HG02642 (cell line): ENCODE results near the gene ALDH6A1.

Experiments used
- ATAC-seq: cut with Tn5 transposase; IDR thresholded peaks from one replicate; pipeline ENCODE4 v1.9.1; 2021; ENCODE audit warnings: mild to moderate bottlenecking; ENCODE audit not compliant: unreplicated experiment, poor library complexity

Gene ALDH6A1

DNA sequence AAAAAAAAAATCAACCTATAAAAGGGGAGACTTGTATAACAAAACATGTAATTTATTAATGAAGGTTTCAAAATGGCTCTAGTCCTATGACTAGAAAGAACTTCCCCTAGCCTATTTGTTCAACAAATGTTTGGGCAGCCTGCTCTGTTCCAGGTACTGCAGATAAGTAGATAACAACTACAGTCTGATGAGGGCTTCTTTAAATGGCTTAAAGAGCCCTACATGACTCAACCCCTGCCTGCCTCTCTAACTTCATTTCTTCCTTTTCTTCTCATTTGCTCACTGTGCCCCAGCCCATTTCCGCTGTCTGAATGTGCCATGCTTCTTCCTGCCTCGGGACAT is 21.5 kb downstream of the ALDH6A1 start:
- ATAC-seq = no peak

DNA sequence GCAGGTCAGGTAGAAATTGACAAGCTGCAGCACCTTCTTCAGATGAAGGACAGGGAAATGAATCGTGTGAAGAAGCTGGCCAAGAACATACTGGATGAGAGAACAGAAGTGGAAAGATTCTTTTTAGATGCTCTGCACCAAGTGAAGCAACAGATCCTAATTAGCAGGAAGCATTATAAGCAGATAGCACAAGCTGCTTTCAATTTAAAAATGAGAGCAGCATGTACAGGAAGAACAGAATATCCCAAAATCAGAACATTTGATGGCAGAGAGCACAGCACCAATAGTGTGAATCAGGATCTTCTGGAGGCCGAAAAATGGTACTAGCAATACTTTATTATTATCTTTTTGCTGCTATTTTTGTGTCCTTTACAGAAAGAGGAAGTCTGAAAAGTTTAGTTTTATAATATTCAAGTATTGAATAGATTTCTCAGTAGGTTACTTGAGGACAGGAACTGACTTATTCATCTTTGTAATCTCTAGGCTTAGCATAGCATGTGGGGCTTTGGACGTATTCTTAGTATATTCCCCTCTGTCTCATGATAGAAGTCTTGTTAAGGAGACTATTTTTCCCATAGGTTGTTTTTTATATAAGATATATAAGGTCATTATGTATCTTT is 34.3 kb downstream of the ALDH6A1 start:
- ATAC-seq = no peak

DNA sequence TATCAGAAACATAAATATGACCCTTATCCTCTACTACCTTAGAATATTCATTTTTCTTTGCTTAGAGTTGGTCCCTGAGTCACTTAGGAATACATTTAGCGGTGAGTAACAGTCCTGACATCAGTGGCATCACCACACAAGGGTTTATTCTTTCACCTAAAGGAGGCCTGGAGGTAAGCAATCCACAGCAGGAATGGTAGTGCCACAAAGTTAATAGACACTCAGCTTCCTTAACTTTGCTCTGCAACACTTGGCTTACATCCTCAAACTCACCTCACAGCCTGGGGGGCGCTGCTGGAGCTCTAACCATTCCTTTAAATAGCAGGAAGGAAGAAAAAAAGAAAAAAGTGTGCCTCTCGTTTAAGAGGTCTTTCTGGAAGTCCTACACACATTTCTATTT is 36.0 kb downstream of the ALDH6A1 start:
- no peak for ATAC-seq

DNA sequence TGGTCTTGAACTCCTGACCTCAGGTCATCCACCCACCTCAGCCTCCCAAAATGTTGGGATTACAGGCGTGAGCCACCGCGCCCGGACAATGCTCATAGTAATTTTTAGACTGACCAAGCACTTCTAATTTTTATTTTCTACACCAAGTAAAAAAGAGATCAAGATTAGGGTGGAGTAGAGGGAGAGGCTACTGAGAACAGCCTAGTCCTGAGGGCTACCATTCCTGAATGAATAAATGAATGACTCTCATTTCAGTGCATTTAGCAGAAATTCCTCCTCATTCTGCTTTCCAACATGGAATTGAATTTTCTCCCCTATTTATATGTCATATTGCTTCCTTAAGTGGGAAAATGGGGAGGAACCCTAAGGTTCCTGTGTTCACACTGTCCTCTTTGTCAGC is 38.7 kb downstream of the ALDH6A1 start:
- no peak for ATAC-seq

DNA sequence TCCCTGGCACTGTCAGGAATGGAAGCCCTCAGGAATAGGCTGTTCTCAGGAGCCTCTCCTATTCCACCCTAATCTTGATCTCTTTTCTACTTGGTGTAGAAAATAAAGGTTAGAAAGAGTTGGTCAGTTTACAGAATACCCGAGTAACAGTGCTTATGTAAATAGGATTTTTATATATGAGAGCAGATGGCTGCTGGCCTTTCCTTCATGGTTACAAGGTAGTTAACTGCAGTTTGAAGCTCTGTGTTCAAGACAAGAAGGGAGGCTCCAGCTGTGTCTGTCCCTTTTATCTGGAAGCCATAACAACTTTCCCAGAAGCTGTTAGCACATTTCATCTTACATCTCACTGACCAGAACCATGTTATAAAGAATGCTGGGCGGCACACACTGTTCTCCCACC is 42.0 kb downstream of the ALDH6A1 start:
- ATAC-seq = no peak

DNA sequence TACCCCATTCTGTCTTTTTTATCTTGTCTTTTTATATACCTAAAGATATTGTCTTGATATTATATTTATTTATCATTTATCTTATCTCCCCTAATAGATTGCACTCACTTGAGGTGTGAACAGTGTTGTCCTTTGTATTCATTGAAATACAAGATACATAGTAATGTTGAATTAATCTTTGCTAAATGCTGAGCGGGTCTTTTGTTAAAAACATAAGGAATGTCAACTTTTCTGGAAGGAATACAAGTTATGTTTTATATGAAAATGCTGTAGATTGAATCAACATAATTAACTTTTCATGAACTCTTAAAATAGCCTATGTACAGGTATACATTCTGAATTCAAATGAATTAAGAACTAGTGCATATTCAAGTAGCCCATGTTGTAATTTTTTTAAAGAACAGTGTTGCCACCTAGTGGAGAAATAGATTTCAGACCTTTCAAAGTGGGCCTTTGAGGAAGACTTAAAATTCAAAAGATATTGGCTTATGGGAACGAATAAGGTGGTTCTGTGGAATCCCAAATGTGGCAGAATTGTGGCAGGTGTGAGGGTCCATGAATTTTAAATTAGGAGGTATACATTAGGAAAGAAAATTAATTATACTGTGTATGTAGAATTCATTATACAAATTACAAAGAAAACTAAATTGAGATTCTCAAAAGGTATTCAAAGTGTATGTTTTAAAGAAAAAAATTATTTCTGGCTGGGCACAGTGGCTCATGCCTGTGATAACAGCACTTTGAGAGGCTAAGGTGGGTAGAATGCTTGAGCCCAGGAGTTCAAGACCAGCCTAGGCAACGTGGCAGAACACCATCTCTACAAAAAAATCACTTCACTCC is 46.0 kb downstream of the ALDH6A1 start:
- no peak for ATAC-seq

DNA sequence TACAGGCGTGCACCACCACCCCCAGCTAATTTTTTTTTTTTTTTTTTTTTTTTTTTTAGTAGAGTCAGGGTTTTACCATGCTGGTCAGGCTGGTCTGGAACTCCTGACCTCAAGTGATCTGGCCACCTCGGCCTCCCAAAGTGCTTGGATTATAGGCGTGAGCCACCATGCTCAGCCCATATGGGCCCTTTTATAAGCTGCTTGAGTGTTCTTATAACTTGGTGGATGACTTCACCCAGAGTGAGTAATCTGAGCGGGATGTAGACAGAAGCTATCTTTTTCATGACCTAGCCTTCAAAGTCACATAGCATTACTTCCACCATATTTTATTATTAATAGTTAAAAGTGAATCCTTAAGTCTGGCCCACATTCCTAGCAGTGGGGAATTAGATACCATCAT is 48.7 kb downstream of the ALDH6A1 start:
- no peak for ATAC-seq

DNA sequence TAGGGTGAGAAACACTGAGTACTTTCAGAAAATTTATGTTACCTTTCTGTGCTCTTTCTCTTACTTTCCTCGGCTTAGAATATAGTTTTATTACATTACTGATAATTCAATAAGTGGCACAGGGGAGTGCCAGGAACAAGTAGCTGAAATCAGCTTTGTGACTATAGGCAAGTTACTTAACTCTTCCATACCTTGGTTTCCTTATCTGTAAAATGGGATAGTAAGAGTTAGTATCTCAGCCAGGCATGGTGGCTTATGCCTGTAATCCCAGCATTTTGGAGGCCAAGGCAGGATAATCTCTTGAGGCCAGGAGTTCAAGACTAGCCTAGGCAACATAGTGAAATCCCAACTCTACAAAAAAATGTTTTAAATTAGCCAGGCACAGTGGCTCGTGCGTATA is 49.7 kb downstream of the ALDH6A1 start:
- no peak for ATAC-seq

DNA sequence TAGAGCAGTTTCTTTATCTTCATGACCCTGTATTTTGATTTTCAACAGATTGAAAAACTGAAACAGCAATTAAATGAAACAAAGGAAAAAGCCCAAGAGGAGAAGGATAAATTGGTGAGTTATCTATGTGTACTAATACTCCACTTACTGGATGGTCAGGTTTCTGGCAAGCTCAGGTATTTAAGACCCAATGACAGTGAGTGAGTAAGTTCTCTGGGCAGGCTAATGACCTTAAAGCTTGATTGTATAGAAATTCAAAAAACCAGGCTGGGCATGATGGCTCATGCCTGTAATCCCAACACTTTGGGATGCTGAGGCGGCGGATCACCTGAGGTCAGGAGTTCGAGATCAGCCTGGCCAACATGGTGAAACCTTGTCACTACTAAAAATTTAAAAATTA is 55.1 kb downstream of the ALDH6A1 start:
- ATAC-seq = no peak

DNA sequence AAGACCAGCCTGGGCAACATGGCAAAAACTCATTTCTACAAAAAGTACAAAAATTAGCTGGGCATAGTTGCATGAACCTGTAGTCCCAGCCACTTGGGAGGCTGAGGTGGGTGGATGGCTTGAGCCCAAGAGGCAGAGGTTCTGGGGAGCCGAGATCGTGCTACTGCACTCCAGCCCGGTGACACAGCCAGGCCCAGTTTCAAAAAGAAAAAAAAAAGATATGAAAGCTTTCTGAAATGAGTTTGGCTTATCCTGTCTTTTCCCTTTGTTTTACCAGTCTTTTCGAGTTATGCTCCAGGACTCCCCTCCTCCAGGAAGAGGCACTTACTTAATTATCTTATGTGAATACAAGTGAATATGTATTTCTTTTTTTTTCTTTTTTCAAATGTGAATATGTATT is 61.9 kb downstream of the ALDH6A1 start:
- ATAC-seq = no peak

DNA sequence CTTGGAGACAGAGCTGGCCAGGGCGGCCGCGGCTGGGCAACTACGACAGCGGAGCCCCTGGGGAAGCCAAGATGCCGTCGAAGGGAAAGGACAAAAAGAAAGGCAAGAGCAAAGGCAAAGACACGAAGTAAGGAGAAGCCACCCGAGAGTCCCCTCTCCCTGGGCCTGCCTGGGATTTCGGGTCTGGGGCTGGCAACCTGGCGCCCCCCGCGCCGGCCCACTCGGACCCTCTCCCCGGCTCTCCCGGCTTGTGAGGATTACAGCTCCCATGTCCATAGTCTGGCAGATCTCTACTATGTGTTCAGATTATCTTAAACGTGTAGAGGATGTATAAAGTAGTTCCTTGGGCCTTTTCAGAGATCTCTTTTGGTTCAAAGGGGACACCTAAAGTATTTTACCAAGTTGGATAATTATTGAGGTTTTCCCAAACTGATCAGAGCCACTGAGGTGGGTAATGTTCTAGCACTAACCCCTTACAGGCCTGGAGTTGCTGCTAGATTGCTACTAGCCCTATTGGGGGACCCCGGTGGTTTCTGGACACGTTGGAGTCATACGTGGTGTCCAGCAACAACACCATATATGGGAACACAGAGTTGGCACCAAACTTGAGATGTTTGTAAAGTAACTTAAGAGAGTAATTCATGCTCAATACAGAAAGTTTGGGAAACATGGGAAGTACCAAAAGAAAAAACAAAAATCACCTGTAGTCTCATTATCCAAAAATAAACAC is 64.7 kb downstream of the ALDH6A1 start:
- no peak for ATAC-seq

DNA sequence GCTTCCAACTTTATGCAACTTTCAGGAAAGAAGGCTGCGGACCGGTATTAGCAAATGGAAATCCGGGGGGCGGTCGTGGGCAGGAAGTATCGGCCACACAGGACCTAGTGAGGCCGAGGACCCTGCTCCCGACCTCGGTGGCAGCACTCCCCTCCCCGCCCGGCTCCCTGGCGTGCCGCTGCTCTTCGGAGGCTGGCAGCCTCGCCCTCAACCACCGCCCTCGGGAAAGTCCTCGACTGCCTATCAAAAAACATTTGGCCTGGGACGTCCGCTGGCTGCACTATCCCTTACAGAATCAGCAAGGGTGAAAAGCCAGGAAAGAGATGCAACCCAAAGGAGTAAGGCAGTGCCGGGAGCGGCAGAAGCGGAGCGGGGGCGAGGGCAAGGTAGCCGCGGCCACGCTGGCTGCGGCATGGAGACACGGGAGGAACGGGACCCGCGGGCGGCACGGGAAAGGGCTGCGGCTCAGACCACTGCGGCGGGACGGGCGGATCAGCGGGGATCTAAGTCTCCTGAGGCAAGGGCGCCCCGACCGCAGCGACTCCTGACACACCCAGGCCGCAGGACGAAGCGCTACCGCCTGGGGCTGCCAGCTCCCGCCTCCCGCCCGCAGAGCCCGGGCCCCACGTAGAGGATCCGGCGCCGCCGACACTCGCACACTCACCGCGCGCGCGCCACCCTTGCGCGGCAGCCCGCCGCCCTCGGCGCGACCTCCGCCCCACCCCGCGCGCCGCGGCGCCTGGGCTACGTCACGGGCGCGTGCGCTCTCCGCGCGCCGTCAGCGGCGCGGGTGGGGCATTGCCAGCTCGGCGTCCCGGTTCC is 65.5 kb downstream of the ALDH6A1 start, which contains the start of the genes BBOF1 and ENTPD5:
TSS of gene BBOF1 (plus strand) at position 764 of the 822 bp plus-strand sequence. CDS start 130 bp downstream, outside the sequence.
TSS of gene ENTPD5 (minus strand) at position 703 of the 822 bp plus-strand sequence. CDS start 31,186 bp downstream, outside the sequence.
- peak; percentile 94 for ATAC-seq

DNA sequence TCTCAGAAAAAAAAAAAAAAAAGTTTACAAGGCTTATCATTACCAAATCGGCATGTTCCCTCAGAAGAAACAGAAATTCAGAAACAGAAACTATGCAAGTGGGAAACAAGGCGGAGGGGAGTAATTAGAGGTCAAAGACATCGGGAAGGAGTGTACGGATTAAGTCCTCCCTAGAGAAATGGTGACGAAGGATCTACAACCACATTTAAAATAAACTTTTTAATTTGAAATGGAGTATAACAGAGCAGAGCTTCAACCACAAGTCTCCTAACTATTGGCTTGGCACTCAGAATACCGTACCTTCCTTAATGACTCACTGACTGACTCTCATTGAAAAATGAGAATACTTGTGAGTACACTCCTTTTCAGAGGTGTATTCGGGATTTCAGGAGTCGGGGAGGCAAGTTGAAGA is 66.1 kb downstream of the ALDH6A1 start:
- ATAC-seq = no peak

DNA sequence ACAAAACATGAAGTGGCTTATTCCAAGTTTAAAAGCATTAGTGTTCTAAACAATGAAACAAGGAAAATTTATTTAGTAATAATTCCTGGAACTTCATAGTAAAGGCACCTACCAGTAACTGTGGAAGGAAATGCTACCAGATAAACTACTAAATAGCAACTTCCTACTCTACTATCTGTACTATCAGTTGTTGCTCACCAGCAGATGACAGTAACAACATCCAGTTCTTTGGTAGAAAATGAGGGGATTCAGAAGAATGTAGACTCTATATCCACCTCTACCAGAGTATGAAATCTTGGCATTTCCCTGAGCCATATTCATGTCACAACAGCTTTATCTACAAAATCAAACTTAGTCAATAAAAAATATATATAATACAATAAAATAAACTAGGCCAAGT is 68.3 kb downstream of the ALDH6A1 start:
- ATAC-seq = no peak

DNA sequence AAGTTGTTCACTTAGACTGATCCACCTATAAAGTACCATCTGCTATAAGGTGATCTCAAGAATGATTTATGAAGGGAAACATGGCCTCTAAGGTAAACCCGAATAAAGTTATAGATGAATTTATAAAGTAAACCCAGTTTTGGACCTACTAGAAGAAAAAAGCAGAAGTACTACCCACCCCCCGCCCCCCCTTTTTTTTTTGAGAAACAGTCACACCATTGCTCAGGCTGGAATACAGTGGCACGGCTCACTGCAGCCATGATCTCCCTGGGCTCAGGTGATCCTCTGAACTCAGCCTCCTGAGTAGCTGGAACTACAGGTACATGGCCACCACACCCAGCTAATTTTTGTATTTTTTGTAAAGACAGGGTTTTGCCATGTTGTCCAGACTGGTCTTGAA is 69.1 kb downstream of the ALDH6A1 start:
- no peak for ATAC-seq

DNA sequence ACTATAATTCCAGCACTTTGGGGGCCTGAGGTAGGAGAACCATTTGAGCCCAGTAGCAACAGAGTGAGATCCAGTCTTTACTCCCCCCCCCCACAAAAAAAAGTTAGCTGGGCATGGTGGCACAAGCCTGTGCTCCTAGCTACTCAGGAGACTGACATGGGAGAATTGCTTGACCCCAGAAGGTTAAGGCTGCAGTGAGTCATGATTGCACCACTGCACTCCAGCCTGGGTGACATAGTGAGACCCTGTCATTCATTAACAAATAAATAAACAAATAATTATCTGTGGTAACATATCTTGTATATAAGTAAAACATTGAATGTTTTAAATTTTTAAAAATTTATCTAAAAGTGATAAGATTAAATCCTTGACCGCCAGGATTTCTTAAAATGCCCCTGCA is 70.0 kb downstream of the ALDH6A1 start:
- no peak for ATAC-seq

DNA sequence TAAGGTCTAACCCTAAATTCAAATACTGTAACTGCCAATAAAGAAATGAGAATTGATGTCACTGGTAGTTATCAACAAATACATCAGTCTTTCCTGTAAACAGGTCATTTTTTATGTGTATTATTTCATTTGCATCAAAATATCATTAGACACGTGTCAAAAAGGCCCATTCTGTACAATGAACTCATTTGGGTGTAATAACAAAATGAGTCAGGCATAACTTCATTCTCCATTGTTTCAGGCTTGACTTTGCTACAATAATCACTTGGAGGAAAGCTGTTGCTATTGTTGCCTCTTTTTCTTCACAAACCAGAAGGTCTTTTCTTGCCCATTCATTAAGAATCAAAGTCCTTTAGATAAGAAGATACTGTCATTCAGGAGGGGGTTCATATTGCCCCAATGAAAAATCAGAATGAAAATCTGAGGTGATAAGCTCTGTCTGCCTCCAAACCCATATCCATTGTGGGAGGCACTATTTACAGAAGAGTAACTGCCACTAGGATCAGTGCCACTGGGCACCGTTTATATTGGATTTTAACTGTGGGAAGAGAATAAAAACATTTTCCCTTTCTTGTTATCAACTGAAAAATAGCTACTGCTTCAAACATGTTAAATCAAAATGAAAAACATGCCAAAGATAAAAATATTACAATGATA is 75.3 kb downstream of the ALDH6A1 start:
- ATAC-seq = no peak
